LNCaP clone FGC (cell line): ENCODE results near the gene IMMP2L.

ENCODE experiments used
- DNase-seq: peaks from one replicate; pipeline ENCODE4 v3.0.0-alpha.2; 2011; ENCODE audit warnings: low read depth
- H3K4me3 ChIP-seq: 2 replicates; pipeline ENCODE4 v1.5.1; 2011; ENCODE audit warnings: mild to moderate bottlenecking, low read depth, low read length, control low read depth
- TF ChIP-seq, protein P1 (sequence below): IDR thresholded peaks from 2 replicates; pipeline ENCODE4 v1.5.1; 2012; ENCODE audit warnings: mild to moderate bottlenecking; ENCODE audit not compliant: control insufficient read depth, insufficient read depth; ENCODE audit errors: extremely low read depth

Gene IMMP2L

DNA sequence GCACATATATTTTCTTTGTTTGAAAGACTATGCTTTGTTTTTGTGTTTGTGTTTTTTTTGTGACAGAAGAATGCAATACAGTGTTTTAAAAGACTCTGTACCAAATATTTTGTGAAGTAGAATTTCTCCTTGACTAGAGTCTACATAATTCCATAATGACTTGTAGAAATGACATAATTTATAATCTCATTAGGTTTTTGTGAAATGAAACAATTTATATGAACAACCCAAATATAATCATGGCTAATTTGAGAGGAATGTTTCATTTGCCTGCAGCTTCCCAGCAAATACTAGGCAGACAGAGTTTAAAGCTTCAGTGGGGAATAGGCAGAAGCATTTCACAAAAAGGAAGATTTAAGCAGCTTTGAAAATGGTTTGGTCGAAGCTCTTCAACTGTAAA lies 686.9 kb downstream of the IMMP2L start:
- TF ChIP-seq, protein P1, sequence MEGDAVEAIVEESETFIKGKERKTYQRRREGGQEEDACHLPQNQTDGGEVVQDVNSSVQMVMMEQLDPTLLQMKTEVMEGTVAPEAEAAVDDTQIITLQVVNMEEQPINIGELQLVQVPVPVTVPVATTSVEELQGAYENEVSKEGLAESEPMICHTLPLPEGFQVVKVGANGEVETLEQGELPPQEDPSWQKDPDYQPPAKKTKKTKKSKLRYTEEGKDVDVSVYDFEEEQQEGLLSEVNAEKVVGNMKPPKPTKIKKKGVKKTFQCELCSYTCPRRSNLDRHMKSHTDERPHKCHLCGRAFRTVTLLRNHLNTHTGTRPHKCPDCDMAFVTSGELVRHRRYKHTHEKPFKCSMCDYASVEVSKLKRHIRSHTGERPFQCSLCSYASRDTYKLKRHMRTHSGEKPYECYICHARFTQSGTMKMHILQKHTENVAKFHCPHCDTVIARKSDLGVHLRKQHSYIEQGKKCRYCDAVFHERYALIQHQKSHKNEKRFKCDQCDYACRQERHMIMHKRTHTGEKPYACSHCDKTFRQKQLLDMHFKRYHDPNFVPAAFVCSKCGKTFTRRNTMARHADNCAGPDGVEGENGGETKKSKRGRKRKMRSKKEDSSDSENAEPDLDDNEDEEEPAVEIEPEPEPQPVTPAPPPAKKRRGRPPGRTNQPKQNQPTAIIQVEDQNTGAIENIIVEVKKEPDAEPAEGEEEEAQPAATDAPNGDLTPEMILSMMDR = no peak
- no peak overlapping the region for H3K4me3 ChIP-seq
- no peak for DNase-seq

DNA sequence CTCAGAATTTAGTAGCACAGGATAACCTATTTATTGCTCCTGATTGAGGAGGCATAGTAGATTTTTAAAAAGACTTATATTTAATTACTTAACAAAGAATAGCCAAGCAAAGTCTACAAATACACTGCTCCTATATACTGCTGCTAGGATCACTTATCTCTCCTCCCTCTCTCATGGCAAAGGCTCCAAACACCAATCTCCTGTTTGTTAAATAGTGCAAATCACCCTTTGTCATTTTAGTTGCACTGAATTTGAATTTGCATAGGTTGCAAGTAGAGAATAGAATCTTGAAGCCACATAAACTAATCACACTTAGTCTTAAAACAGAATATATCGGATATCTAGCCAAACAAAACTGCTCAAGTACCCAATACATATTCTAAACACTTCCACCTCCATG lies 690.4 kb downstream of the IMMP2L start:
- TF ChIP-seq, protein P1 = no peak
- no peak for DNase-seq
- H3K4me3 ChIP-seq = no peak overlapping the region

DNA sequence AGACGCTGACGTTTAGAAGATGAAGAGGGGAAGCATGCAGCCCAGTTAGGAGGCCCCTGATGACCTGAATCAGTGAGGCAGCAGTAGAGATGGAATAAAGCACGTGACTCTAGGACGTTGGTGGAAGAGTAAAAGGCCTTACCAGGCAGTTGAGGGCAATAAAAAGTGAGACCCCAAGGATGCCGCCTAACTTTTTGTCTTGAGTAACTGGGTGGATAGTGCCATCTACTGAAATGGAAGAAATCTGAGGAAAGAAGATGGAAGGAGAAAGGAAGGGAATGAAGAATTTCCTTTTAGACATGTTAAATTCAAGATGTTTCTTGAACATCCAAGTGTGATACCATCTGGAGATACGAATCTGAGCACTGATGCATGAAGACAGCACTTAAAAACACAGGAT lies 691.4 kb downstream of the IMMP2L start:
- DNase-seq = no peak

DNA sequence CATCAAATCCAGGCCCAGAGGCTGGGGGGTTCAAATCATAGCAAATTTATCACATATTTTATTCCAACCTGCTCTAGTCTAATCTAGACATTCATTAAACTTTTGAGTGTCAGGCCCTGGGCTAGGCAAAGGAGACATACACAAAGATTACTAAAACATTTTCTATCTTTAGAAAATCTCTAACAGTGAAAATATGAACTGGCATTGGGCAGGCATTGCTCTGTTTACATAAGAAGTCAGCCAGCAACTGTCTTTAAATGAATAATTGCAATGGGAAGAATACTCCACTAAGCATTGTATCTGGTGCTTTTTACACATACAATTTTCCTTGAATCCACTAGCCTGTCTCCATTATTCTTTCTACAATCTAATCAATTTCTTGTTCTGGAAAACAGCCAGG lies 693.8 kb downstream of the IMMP2L start:
- DNase-seq = no peak
- no peak overlapping the region for H3K4me3 ChIP-seq
- TF ChIP-seq, protein P1 = no peak

More for the DNA sequence above, 691.4 kb downstream of the IMMP2L start:
- TF ChIP-seq, protein P1 = no peak
- H3K4me3 ChIP-seq = no peak overlapping the region

DNA sequence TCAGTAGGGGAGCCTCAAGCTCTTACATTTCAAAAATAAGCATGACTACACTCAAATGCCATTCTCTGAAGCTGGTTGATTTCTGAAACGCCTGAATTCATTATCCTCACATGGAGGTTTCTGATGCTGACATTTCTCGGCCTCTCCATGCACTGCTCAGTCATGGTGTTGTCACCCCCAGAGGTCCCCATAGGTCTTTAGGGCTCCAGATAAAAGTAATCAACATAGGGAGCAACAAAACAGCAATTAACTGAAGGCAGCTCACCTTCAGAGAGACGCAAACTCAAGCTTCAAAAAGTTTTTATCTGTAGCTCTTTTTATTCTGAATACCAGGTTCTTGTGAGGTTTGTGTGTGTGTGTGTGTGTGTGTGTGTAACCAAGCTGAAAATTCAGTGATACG lies 694.5 kb downstream of the IMMP2L start:
- DNase-seq = no peak
- no peak overlapping the region for H3K4me3 ChIP-seq
- TF ChIP-seq, protein P1 = no peak

DNA sequence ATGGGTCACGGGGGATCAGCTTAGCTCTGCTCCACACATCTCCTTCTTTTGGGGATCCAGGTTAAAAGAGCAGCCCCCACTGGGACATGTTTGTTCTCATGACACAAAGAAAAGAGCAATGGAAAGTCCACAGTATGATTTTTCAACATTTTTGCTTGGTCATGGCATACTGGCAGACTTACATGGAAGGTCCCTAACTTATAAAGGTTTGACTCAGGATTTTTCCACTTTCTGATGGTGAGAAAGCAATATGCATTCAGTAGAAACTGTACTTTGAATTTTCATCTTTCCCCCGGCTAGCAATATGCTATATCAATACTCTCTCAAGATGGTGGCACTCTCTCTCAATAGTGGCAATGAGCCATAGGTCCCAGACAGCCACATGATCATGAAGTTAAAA lies 699.0 kb downstream of the IMMP2L start:
- TF ChIP-seq, protein P1 = no peak

DNA sequence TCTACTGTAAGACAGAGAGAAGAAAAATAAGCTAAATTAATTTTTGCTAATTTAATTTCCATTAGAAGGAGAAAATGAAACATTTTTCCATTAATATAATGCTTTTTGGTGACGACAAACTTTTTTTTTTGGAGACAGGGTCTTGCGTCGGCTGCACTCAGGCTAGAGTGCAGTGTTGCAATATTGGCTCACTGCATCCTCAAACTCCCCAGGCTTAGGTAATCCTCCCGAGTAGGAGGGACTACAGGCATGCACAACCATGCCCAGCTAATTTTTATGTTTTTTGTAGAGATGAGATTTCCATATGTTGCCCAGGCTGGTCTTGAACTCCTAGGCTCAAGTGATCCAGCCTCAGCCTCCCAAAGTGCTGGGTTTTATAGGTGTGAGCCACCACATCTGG lies 701.1 kb downstream of the IMMP2L start:
- TF ChIP-seq, protein P1 = no peak
- no peak overlapping the region for H3K4me3 ChIP-seq
- no peak for DNase-seq

More for the DNA sequence above, 699.0 kb downstream of the IMMP2L start:
- no peak for DNase-seq
- H3K4me3 ChIP-seq = no peak overlapping the region
